ENCODE results near the gene LIN9.
"Not testable (repeated sequence)": the region's sequence is repeated elsewhere in the genome, so short reads cannot be mapped to it uniquely, and the experiment has no call there.

LIN9 gene

GRCh38 chr1:226272233-226272902 is 36.6 kb downstream of the LIN9 start:
- not testable (repeated sequence) for DNase-seq

- no peak for DNase-seq
Measured at GRCh38 chr1:226268421-226269124, 40.4 kb downstream of the LIN9 start.

GRCh38 chr1:226261818-226262217 is 47.1 kb downstream of the LIN9 start:
- DNase-seq: no peak

DNA sequence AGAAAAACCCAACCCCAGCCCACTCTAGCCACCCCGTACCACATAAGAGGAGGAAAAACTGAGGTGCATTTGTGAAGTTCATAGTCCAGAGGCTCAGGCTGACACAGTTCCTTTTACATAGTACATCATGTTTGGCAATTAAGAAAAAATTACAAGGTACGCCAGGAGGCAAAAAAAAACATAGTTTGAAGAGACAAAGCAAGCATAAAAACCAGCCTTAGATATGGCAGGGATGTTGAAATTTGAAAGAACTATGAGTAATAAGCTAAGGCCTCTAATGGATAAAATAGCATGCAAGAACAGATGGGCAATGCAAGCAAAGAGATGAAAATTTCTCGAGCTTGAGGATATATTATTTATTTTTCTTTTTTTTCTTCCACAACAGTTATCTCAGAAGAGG is 53.6 kb downstream of the LIN9 start:
- DNase-seq: no peak

- no peak for DNase-seq
Measured at GRCh38 chr1:226253933-226254332, 55.0 kb downstream of the LIN9 start.

- not testable (repeated sequence) for DNase-seq
Measured at GRCh38 chr1:226252841-226253240, 56.1 kb downstream of the LIN9 start.

DNA sequence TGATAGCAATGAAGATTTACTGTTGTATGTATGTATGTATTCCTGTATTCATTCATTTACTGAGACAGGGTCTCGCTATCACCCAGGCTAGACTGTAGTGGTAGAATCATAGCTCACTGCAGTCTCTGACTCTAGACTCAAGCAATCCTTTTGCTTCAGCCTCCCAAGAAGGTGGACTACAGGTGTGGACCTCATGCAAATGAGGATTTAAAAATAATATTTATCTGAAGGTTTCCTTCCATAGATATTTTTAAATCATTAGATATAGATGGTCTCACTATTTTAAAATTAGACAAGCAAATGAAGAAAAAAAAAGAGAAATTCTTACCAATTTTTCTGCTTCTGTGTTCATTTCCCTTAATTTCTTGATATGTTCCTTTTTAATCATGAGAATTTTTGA is 58.5 kb downstream of the LIN9 start:
- DNase-seq: no peak

DNA sequence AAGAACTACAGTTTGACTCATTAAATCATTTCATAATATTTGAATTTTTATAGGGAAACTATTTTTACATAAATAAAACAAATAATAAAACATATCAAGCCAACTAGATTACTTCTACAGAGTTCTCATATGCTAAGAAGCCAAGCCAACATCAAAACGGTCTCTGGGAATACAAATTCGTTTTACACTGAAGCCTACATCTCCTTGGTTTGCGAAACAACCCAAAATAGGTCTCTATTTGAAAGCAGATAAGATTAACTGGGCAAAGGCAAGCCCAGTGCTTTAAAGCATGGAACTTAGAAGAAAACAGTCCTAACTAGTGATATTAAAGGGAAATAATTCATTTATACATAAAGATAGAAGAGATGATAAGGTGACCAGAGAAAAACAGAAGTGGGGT is 60.2 kb downstream of the LIN9 start:
- no peak for DNase-seq

- no peak for DNase-seq
Measured at GRCh38 chr1:226248091-226248490, 60.9 kb downstream of the LIN9 start.

- DNase-seq: no peak
Measured at GRCh38 chr1:226239421-226239820, 69.5 kb downstream of the LIN9 start.

- DNase-seq: no peak
Measured at GRCh38 chr1:226236826-226237225, 72.1 kb downstream of the LIN9 start.

DNA sequence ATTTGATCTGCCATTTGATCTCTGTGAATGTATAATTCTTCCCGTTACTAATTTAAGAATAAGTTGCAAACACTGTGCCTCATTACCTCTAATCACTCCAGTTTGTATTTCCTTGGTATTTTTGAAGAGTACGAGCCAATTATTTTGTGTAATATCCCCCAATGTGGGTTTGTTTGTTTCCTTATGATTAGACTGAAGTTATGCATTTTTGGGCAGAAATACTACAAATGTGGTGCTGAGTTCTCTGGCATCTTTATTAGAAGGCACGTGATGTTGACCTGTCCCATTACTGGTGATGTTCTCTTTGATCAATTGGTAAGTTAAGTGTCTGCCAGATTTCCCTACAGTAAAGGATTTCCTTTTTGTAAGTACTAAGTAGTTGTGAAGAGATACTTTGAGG is 75.2 kb downstream of the LIN9 start:
- DNase-seq: no peak

DNA sequence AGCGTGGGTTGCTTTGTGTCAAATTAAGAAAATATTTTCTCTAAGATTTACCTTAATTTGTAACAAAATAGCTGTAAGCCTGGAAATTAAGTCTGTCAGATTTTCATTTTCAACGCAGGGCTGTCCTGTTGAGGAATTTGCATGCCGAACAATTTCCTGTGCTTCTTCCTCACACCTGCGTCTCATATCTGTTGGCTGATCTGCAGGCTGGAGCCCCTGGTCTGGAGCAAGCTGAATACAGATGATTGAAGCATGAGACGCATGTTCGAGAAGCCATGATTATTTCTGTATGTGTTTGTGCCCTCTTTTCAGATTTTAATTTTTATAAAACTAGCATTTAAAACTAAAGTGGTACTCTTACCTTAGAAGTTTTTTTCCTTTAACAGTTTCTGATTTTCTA is 75.7 kb downstream of the LIN9 start:
- no peak for DNase-seq

DNA sequence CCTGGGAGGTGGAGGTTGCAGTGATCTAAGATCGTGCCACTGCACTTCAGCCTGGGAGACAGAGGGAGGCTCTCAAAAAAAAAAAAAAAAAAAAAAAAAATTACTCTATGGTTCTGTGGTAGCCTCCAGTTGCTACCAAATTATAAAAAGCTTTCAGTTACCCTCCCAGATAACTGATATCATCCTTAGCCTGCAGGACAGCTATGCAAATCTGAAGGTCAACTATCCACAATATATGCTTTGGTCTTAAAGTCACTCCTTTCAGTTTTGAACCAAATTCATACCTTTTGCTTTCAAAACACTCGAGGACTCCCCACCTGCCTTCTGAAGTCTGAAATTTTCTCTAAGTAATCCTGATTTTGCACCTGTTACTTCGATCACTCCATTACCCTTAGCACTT is 82.4 kb downstream of the LIN9 start:
- no peak for DNase-seq

DNA sequence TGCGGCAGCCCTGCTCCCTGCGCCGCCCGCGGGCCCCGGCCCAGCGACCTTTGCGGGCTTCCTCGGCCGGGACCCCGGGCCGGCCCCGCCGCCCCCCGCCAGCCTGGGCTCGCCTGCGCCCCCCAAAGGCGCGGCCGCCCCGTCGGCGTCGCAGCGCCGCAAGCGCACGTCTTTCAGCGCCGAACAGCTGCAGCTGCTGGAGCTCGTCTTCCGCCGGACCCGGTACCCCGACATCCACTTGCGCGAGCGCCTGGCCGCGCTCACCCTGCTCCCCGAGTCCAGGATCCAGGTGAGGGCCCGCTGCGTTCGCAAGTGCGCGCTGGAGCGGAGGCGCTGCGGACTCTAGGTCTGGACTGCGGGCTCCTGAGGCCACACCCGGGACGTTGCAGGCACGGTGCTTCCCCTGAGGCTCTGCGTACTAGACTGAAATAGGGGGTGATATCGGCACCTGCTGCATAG is 85.1 kb downstream of the LIN9 start:
- DNase-seq: no peak

DNA sequence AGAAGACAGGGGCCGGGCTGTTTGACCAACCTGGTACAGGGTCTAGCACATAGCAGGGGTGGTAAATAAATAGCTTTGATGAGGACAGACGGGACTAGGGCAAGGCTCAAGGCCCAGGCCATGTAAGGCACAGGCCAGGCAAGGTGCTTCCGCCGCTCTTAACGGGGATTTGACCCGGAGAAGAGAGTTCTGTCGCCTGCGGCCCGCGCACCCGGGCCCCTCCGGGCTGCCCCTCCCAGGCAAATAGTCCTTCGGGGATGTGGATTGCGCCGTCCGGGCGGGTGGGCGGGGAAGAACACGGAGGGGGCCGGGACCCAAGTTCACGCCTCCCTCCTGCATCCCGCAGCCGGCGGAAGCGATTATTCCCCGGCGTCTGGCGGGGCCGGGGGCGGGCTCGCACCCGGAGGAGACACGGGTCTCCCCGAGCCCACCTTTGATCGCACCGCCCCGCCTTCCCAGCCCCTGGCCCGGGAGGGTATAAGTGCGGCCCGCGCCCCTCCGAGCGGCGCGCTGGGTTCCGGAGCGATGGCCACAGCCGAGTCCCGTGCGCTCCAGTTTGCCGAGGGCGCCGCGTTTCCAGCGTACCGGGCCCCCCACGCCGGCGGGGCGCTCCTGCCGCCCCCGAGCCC is 85.7 kb downstream of the LIN9 start, which contains the start of gene MIXL1:
TSS of gene MIXL1 (plus strand) at position 508 of the 629 bp plus-strand sequence. CDS start at position 526, 18 bp downstream.
- no peak for DNase-seq

- no peak for DNase-seq
Measured at GRCh38 chr1:226222686-226223085, 86.3 kb downstream of the LIN9 start.

- DNase-seq: no peak
Measured at GRCh38 chr1:226220473-226221189, 88.3 kb downstream of the LIN9 start.

DNA sequence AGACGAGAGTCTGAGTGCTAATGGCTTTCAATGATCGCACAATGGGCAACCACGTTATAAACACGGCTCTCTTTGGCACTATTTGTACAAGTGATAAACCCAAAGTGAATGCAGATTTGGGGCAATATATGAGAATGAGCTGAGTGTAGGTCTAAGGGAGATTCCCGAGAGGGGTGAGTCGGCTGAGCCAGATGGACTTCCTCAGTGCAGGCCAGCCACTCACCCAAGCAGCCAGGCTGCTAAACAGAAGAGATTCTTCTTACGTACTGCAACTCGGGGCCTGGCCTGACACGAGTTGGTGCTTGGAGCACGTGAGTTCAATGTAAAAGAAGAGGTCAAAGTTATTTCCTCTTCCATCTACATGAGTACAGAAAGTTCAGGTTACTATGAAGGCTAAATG is 91.7 kb downstream of the LIN9 start:
- no peak for DNase-seq

DNA sequence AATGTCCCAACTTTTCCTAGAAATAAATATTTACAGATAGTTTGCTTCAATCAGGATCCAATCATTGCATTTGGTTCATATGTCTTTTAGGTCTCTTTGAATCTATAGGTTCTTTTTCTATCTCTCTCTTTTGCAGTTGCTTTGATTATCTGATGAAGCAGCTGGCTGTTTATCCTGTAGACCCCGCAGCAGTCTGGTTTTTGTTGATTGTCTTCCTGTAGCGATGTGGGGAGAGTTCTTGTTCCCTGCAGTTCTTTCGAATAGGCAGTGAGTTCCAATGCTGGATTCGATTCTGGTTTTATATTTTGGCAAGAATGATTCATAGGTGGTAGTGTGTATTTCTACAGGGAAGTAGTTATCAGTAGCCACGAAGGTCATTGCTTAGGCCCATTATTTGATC is 92.9 kb downstream of the LIN9 start:
- no peak for DNase-seq

DNA sequence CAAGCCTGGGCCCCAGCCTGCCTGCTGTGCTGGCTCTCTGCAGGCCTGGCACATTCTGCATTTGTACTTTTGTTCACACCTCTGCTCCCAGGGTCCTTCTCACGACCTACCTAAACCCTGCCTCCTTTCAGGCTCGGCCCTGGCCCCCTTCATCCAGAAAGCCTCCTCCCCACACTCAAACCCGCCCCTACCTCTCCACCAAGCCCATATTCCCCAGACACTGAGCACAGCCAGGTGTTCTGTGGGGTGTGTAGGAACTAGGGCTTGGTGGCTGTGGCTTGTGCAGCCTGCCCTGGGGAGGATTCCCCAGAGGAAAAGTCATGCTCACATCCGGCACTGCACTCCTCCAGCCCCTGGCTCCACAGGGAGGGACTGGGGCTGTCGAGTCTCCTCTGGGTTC is 93.7 kb downstream of the LIN9 start:
- DNase-seq: no peak

DNA sequence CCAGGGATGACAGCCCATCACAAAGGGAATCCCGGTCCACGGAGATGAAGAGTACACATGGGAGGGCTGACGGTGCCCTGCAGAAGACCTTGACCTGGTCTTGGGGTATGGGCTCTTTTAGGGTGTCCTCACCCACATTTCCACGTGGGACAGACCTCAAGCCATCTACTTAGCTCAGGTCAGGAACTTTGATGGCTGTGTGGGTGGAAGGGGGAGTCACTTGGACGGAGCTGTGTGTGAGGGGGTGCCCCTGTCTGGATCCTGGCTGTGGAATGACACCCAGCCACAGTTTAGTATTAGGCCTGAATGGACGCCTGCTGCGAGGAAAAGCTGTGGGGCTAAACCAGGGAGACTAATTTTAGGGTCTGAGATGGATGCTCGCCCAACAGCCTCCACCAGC is 96.4 kb downstream of the LIN9 start:
- DNase-seq: no peak

DNA sequence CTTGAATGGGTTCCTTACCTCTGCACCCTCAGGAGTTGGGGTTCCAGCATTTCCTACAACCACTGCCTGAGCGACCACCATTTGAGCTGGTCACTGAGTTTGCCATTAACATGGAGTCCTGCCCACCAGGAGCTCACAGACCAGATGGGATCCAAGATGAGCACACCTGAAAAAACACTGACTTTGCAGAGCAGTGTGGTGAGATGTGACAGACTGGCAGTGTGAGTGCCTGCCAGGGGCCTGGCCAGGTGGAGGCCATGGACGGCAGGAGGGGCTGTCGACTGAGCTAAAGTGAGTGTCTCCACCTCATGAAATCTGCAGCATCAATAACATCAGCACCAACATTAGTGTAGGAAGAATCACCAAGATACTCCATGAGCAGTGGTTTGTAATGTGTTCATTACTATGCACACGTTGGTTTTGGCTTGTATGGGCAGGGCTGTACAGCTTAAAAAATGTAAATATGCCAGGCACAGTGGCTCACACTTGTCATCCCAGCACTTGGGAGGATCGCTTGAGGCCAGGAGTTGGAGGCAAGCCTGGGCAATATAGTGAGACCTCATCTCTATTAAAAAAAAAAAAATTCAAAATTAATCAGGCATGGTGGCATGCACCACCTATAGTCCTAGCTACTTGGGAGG is 97.7 kb downstream of the LIN9 start:
- no peak for DNase-seq

Data from SHP77 treated with DMSO at 0.1 percent for 48 hours (cell line).